Hepatocyte (in vitro differentiated cells): ENCODE data around the gene RAB26.

Experiments
- CTCF ChIP-seq: fragments of 200-600 bp; sonication (generic); IDR thresholded peaks from 2 replicates; pipeline ENCODE4 v1.5.1; 2016; ENCODE audit warnings: antibody characterized with exemption, mild to moderate bottlenecking; ENCODE audit not compliant: poor library complexity
- EZH2 ChIP-seq: fragments of 200-600 bp; sonication (generic); IDR thresholded peaks from 2 replicates; pipeline ENCODE4 v1.6.1; 2016; ENCODE audit warnings: antibody characterized with exemption, mild to moderate bottlenecking, borderline replicate concordance
- EZH2phosphoT487 ChIP-seq: fragments of 200-600 bp; sonication (generic); IDR thresholded peaks from one replicate; pipeline ENCODE4 v1.6.1; 2018; ENCODE audit warnings: antibody characterized with exemption, mild to moderate bottlenecking, low read depth, moderate library complexity; ENCODE audit not compliant: unreplicated experiment, severe bottlenecking

DNA sequence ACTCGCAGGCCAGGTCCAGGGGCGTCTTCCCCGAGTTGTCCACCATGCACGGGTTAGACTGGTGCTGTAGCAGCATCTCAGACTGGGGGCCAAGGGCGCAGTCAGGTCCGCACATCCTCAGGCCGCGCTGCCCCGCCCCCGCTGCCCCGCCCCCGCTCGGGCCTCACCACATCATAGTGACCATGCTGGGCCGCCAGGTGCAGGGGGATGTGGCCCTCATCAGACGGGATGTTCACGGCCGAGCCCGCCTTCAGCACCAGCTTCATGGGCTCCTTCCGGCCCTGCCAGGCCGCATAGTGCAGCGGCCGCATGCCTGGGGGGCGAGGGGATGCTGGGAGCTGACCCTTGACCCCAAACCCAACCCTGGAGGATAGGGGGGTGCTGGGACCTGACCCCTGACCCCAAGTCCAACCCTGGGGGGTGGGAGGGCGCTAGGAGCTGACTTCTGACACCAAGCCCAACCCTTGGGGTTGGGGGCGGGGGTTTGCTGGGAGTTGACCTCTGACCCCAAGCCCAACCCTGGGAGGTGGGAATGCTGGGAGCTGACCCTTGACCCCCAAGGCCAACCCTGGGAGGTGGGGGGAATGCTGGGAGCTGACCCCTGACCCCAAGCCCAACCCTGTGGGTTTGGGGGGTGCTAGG lies 40.9 kb downstream of the RAB26 start:
- TF ChIP-seq EZH2, result no peak
- no peak for TF ChIP-seq CTCF
- TF ChIP-seq EZH2phosphoT487, result no peak
